GM19467 (cell line): ENCODE measurements around the gene C11orf91.
A peak's percentile ranks its signal among the peaks of the same experiment; 100 is the strongest.
"Not testable (repeated sequence)": the region's sequence is repeated elsewhere in the genome, so short reads cannot be mapped to it uniquely, and the experiment has no call there.

Experiments used
- ATAC-seq: cut with Tn5 transposase; IDR thresholded peaks from one replicate; pipeline ENCODE4 v1.9.1; 2021; ENCODE audit warnings: mild to moderate bottlenecking, moderate library complexity; ENCODE audit not compliant: unreplicated experiment

The C11orf91 gene, protein sequence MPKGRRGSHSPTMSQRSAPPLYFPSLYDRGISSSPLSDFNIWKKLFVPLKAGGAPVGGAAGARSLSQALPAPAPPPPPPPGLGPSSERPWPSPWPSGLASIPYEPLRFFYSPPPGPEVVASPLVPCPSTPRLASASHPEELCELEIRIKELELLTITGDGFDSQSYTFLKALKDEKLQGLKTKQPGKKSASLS

DNA sequence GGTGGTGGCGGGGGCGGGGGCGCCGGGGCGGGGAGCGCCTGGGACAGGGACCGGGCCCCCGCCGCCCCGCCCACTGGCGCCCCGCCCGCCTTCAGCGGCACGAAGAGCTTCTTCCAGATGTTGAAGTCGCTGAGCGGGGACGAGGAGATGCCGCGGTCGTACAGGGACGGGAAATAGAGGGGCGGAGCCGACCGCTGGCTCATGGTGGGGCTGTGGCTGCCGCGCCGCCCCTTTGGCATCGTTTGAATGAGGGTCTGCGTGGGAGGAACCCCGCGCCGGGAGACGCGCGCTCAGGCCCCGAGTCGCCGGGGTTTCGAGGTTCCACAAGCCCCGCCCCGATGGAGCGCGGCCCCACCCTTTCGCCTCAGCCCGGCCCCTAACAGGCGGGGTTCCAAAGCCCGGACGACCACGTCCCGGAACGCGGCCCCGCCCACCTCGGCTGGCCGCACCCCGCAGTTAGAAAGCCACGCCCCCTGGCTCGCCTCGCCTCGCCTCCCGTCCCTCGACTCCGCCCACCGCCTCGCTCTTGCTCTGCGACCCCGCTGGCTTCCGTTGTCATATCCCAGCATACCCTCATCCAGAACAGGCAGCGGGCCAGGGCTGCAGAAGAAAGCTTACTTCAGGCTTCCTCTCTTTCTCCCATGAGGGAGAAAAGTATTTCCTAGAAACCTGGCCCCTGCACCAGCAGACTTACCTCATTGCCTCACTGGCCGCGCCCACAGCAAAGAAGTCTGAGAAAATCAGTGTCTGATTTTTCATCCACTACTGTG, at the start of gene C11orf91:
C11orf91 (minus strand) TSS at position 325 of the 770 bp plus-strand sequence; CDS start at position 239, 86 bp downstream.
- ATAC-seq = peak; percentile 91

- ATAC-seq = no peak
Observed at GRCh38 chr11:33747979-33748378, 47.4 kb upstream of the C11orf91 start.

GRCh38 chr11:33743291-33743690, 42.7 kb upstream of the C11orf91 start:
- ATAC-seq = no peak

DNA sequence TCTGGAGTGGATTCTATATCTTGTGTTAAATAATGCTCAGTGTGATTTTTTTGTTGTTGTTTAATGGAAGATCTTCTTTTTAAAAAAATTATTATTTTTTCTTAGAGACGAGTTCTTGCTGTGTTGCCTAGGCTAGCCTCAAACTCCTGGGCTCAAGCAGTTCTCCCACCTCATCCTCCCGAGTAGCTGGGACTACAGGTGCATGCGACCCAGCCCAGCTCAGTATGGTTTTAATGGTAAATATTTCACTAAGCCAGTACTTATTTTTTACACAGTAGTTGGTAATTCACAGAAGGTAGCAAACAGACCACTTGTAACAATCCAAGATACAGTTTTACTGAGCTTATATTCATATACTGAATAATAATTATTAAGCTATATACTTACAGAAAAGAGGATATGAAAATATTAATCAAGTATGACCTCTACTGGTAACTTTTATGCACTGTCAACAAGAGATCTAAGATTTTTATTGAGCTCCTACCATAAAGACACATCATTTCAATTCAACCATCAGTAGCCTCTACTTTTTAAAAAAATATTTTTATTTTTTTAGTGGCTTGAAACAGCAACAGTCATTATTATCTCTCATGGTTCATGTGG, 41.7 kb upstream of the C11orf91 start:
- ATAC-seq = no peak

DNA sequence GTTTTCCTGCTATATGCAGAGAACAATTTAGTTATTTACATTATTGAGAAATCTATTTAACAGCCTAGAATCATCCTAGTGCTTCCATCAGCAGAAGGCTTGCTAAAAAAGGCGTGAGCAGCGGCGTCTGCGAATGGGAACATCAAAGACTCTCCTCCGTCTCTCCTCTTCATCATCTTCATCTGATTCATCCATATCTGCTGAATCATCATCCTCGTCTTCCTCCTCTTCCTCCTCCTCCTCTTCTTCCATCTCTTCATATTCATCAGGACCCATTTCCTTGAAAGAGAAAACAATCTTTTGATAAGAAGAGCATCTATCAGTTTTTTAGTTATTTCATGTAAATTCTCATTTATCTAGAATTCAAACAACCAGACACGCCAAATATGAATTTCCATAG, 41.2 kb upstream of the C11orf91 start:
- ATAC-seq = no peak

- no peak for ATAC-seq
Observed at GRCh38 chr11:33737362-33737821, 36.8 kb upstream of the C11orf91 start.

DNA sequence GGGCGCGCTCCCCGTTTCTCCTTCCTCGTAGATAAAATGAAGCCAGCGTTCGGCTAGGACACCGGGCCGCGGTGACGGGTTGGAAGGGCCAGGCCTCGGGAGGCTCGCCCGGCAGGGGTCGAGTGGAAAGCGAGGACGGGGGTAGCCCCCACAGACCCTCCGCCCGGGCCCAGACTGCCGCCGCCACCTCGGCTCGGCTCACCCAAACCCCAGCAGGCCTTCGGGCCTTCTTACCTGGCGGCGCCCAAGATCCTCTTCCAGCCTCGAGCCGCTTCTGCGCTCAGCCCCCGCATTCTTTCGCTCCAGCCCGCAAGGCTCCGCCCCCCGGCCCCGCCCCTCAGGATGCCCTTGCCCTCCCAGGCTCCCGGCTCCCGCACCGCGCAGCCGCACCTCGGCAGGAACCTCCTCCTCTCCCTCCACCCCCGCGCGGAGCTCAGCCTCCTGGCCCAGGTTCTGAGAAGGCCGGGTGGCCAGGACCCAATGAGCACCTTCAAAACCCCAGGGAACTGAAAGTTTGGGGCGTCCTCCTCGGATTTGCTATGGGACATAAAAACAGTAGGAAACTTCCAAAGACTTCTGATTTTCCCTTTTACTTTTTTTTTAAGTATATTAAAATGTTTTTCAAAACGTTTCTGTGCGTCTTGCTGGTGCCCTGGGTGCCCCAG, 35.7 kb upstream of the C11orf91 start, which contains the start of gene CD59:
CD59 (minus strand) TSS at position 276 of the 665 bp plus-strand sequence. CDS start 13,978 bp downstream, outside the sequence.
- peak; percentile 53 for ATAC-seq

GRCh38 chr11:33735271-33736147, 34.9 kb upstream of the C11orf91 start:
- ATAC-seq = peak; percentile 36

DNA sequence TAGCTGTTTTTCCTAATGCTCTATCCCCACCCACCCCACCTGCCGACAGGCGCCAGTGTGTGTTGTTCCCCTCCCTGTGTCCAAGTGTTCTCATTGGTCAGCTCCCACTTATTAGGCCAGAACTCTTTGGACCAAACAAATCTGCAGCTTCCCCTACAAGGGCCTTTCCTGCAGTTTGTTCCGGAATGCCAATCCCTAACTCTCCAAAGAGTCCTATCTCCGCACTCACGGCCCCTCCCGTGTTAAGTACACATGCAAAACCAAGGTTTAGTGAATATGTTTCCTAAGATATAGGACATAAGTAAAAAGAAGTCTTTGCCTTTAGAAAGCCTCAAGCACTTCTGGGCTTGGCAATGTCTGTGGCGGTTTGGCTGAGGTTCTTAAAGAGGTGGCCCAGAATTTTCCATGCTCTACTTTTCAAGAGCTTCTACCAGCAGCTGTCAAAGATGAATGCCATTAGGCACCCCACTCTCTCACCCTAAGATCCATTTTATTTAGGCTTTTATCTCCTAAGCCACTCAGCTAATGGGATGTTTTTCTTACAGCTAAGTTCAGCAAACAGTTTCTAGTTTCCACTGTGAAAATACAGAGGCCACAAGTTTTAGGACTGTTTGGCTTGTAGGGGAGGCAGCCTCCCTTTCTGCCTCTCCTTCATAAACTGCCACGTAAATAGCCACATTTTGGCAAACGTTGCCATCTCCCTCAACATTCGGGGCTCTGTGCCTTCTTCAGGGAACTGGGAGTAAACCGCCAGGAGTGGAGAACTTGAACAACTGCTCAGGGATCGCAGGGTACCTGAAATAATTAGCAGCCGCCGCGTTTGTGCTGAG, 34.0 kb upstream of the C11orf91 start:
- no peak for ATAC-seq

- ATAC-seq = no peak
Observed at GRCh38 chr11:33733980-33734379, 33.4 kb upstream of the C11orf91 start.

DNA sequence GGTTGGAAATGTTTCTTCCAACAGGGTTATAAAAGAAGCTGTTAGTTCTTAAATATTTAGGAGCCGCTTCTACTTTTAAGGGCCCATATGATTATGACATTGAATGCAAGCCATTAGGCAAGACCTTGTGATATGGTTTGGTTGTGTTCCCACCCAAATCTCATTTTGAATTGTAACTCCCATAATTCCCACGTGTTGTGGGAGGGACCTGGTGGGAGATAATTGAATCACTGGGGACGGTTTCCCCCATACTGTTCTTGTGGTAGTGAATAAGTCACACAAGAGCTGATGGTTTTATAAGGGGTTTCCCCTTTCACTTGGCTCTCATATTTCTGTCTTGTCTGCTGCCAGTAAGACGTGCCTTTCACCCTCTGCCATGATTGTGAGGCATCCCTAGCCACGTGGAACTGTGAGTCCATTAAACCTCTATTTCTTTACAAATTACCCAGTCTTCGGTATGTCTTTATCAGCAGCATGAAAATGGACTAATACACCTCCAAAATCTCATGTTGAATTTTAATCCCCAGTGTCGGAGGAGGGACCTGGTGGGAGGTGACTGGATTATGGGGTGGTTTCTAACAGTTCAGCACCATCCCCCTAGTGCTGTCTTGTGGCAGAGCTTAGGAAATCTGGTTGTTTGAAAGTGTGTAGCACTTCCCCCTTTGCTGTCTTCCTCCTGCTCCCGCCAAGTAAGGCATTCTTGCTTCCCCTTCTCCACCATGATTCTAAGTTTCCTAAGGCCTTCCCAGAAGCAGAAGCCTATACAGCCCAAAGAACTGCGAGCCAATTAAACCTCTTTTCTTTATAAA, 31.3 kb upstream of the C11orf91 start:
- no peak for ATAC-seq

DNA sequence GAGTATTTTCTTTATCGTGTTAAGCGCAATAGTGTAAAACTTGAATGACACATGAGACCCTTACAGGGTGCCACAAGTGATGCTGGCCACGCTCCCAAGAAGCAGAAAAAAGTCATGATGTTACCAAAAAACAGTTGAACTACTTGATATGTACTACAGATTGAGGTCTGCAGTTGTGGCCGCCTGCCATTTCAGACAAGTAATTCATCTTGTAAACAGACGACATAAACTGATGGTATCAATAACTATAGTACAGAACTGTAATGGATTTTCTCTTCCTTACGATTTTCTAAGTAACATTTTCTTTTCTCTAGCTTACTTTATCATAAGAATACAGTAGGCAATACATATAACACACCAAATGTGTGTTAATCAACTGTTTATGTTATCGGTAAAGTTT, 30.1 kb upstream of the C11orf91 start:
- no peak for ATAC-seq

- not testable (repeated sequence) for ATAC-seq
Observed at GRCh38 chr11:33729072-33729664, 28.5 kb upstream of the C11orf91 start.

DNA sequence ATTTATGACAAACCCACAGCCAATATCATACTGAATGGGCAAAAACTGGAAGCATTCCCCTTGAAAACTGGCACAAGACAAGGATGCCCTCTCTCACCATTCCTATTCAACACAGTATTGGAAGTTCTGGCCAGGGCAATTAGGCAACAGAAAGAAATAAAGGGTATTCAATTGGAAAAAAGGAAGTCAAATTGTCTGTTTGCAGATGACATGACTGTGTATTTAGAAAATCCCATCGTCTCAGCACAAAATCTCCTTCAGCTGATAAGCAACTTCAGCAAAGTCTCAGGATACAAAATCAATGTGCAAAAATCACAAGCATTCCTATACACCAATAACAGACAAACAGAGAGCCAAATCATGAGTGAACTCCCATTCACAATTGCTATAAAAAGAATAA, 26.9 kb upstream of the C11orf91 start:
- not testable (repeated sequence) for ATAC-seq

- no peak for ATAC-seq
Observed at GRCh38 chr11:33725496-33725895, 24.9 kb upstream of the C11orf91 start.

- ATAC-seq = no peak
Observed at GRCh38 chr11:33724644-33725035, 24.0 kb upstream of the C11orf91 start.

GRCh38 chr11:33723238-33723881, 22.7 kb upstream of the C11orf91 start:
- ATAC-seq = no peak
